BE2C (cell line): ENCODE data around the gene TTC38.

ENCODE experiments used
- DNase-seq: peaks from one replicate; pipeline ENCODE4 v3.0.0-alpha.2; 2020
- H3K27me3 ChIP-seq: fragments of 250-450 bp; sonication (Bioruptor Pico); 2 replicates; pipeline ENCODE4 v1.5.1; 2020; ENCODE audit warnings: mild to moderate bottlenecking
- H3K36me3 ChIP-seq: fragments of 250-450 bp; sonication (Bioruptor Pico); 2 replicates; pipeline ENCODE4 v1.5.1; 2020; ENCODE audit warnings: mild to moderate bottlenecking
- H3K4me1 ChIP-seq: fragments of 250-450 bp; sonication (Bioruptor Pico); 2 replicates; pipeline ENCODE4 v1.5.1; 2020
- H3K4me3 ChIP-seq: 2 replicates; pipeline ENCODE4 v1.5.1; 2011; ENCODE audit warnings: low read depth, low read length
- H3K9me3 ChIP-seq: fragments of 250-450 bp; sonication (Bioruptor Pico); 2 replicates; pipeline ENCODE4 v1.5.1; 2020
- CTCF ChIP-seq: IDR thresholded peaks from 2 replicates; pipeline ENCODE4 v1.5.1; 2012; ENCODE audit warnings: mild to moderate bottlenecking, low read depth, low read length

TTC38 gene

GRCh38 chr22:46241396-46242007 lies 26.3 kb upstream of the TTC38 start:
- Histone ChIP-seq H3K4me3 (no peak overlapping the region), H3K4me1 (peaks cover 23% of the 10 kb centered on the region), H3K36me3 (peaks cover 2% of the 10 kb centered on the region; the same call in 1 of the 2 replicates), H3K9me3 (no peaks in the 10 kb centered on the region), H3K27me3 (no peaks in the 10 kb centered on the region)
- TF ChIP-seq CTCF = no peak
- peak; percentile 54 for DNase-seq

DNA sequence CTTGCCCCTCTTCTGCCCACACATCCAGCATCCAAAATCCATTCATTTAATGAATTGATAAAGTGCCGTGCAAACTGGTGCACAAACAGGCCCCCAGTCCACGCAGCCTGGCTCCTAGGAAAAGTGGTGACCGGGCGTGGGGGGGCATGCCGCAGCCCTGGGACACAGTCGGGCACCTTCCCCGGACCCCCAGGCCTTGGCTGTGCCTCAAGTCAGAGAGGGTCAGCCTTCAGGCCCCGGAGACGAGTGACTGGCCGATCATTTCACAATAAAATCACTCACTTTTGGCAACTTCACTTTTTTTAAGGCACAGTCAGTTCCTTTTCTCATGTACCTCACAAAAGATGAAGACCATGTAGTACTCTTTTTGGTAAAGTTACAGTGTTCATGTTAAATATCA lies 25.7 kb upstream of the TTC38 start:
- H3K4me1 ChIP-seq = peaks cover 23% of the 10 kb centered on the region
- H3K36me3 ChIP-seq = peaks cover 2% of the 10 kb centered on the region; the same call in 1 of the 2 replicates
- H3K4me3 ChIP-seq = no peak overlapping the region
- no peaks in the 10 kb centered on the region for H3K9me3 ChIP-seq
- DNase-seq = no peak
- no peak for TF ChIP-seq CTCF
- no peaks in the 10 kb centered on the region for H3K27me3 ChIP-seq

DNA sequence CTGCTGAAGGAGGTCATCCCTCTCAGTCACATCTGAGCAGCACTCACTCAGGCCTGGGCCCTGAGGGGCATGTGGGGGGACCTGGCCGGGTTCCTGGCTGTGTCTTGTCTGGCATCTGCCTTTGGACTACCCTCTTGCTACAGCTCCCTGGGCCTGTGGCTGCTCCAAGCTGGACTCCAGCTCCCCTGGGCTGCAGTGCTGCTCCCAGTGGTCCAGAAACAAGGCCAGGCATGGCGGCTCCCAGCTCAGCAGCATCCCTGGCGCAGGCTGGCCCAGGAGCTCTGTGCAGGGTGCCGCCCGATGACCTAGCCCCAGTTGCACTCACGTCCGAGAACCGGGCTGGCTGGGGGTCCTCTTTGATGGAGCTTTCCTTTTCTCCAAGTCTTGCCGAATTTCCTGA lies 23.0 kb upstream of the TTC38 start:
- Histone ChIP-seq H3K9me3 (no peaks in the 10 kb centered on the region), H3K27me3 (no peaks in the 10 kb centered on the region), H3K36me3 (0 out of 2 replicates have a peak, but pooled peaks cover 2% of the 10 kb centered on the region), H3K4me3 (no peak overlapping the region), H3K4me1 (peaks cover 23% of the 10 kb centered on the region)
- no peak for TF ChIP-seq CTCF
- DNase-seq = no peak

GRCh38 chr22:46245511-46245910 lies 22.3 kb upstream of the TTC38 start:
- no peaks in the 10 kb centered on the region for H3K27me3 ChIP-seq
- H3K4me1 ChIP-seq = peaks cover 22% of the 10 kb centered on the region
- no peak for TF ChIP-seq CTCF
- 0 out of 2 replicates have a peak, but pooled peaks cover 2% of the 10 kb centered on the region for H3K36me3 ChIP-seq
- DNase-seq = peak; percentile 33
- H3K4me3 ChIP-seq = no peak overlapping the region
- H3K9me3 ChIP-seq = no peaks in the 10 kb centered on the region

DNA sequence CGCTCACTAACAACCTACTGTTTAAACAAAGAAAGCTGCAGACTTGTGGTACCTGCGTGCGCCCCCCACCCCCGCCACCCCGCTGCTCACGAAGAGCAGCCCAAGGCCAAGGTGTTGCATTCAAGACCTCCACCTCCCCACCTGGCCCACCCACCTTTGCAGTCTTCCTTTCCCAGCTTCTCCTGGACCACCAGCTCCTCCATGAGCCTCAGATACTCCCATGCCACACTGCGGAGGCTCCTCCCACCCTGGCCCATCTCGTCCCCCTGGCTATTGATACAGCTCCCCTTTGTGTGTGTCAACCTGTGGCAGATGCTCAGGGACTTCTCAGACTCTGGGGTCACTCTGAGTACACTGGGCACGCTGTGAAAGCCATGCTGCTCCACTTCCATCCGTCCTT lies 21.6 kb upstream of the TTC38 start:
- DNase-seq = no peak
- Histone ChIP-seq H3K36me3 (0 out of 2 replicates have a peak, but pooled peaks cover 2% of the 10 kb centered on the region), H3K4me3 (no peak overlapping the region), H3K4me1 (peaks cover 20% of the 10 kb centered on the region), H3K9me3 (no peaks in the 10 kb centered on the region), H3K27me3 (no peaks in the 10 kb centered on the region)
- TF ChIP-seq CTCF = no peak

GRCh38 chr22:46247443-46247975 lies 20.3 kb upstream of the TTC38 start:
- Histone ChIP-seq H3K36me3 (0 out of 2 replicates have a peak, but pooled peaks cover 2% of the 10 kb centered on the region), H3K4me1 (peaks cover 15% of the 10 kb centered on the region), H3K4me3 (no peak overlapping the region), H3K27me3 (no peaks in the 10 kb centered on the region), H3K9me3 (no peaks in the 10 kb centered on the region)
- no peak for DNase-seq
- TF ChIP-seq CTCF = no peak
